Kidney glomerular epithelial cell (primary cell): ENCODE data around the gene GAB2.
"Not testable (repeated sequence)": the region's sequence is repeated elsewhere in the genome, so short reads cannot be mapped to it uniquely, and the experiment has no call there.

Experiments used
- DNase-seq: peaks from one replicate; lab custom pipeline; 2025; lab: John Stamatoyannopoulos, UW

GAB2 gene

GRCh38 chr11:78187366-78188285 lies 230.0 kb downstream of the GAB2 start:
- DNase-seq = peak; percentile 54

DNA sequence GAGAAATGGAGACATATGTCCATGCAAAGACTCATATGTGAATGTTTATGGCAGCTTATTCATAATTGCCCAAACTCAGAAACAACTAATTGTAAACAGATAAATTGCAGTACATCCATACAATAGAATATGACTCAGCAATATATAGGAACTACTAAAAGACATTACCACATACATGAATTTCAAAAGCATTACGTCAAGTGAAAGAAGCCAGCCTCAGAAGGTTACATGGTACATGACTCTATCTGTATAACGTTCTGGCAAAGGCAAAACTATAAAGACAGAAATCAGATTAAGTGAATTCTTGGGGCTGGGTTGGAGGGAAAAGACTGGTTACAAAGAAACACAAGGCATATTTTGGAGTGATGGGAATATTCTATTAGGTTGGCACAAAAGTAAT lies 236.4 kb downstream of the GAB2 start:
- no peak for DNase-seq

GRCh38 chr11:78180751-78181150 lies 236.9 kb downstream of the GAB2 start:
- no peak for DNase-seq

DNA sequence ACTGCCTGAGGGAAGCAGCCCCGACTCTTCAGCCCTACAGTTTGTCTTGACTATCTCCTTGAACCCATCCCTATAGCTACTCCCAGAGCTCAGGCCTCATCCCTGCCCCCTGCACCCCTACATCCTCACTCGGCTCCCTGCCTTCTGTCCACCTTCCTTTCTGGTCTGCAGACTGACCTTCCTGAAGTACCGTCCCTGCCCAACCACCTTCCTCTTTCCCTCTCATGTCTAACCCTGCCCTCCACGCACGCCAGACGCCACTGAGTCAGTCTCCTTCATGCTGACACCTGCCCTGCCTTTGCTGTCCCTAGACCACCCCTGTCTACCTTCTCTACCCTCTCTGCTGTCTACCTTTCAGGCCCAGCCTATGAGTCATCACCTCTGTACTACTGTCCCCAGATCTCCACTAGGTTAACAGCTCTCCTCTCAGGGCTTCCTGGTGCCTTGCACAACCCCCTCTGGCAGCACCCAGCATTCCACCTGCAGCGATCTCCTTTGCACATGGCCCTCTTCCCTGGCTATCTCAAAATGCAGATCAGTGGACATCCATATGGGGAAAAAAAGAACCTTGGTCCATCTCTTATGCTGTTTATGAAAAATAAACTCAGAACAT lies 238.1 kb downstream of the GAB2 start:
- no peak for DNase-seq

DNA sequence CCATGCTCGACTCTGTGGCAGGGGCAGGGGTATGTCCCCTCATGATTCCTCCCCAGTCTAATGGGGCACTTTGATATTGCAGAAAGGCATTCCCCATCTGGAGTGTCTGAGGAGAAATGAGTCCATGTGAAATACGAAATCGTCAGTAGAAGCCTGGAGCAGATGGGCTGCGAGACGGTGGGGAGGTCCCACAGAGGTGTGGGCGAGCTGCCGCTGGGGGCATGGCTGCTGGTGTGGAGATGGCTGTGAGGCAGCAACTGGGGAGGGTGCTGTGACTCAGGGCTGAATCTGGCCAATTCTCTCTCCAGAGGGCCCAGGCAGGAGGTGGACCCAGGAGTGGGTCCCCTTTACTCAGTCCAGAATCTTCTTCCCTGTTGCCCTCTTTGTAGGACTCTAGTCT lies 240.4 kb downstream of the GAB2 start:
- no peak for DNase-seq

- no peak for DNase-seq
These were observed 240.9 kb downstream of the GAB2 start for GRCh38 chr11:78176605-78177141.

DNA sequence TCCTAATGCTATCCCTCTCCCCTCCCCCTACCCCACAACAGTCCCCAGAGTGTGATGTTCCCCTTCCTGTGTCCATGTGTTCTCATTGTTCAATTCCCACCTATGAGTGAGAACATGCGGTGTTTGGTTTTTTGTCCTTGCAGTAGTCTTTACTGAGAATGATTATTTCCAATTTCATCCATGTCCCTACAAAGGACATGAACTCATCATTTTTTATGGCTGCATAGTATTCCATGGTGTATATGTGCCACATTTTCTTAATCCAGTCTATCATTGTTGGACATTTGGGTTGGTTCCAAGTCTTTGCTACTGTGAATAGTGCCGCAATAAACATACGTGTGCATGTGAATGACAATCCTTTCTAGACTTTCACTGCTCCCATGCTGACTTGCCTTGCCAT lies 241.8 kb downstream of the GAB2 start:
- DNase-seq = not testable (repeated sequence)

DNA sequence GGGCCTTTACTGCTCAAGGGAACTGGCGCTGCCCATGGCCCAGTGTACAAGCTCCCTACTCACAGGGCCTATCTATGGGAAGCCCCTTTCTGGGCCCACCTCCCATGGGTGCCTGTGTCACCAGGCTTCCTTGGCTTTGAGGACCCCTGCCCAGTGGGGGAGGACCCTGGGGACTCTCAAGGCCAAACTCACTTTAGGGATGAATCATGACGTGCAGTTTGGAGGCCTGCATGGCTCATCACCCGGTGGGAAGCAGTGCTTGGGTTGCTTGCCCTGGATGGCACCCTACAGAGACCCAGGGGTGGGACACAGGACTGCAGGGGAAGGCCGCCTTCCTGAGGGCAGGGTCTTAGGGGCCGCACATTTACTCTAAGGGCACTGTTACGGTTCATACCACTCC lies 245.7 kb downstream of the GAB2 start:
- DNase-seq = no peak

DNA sequence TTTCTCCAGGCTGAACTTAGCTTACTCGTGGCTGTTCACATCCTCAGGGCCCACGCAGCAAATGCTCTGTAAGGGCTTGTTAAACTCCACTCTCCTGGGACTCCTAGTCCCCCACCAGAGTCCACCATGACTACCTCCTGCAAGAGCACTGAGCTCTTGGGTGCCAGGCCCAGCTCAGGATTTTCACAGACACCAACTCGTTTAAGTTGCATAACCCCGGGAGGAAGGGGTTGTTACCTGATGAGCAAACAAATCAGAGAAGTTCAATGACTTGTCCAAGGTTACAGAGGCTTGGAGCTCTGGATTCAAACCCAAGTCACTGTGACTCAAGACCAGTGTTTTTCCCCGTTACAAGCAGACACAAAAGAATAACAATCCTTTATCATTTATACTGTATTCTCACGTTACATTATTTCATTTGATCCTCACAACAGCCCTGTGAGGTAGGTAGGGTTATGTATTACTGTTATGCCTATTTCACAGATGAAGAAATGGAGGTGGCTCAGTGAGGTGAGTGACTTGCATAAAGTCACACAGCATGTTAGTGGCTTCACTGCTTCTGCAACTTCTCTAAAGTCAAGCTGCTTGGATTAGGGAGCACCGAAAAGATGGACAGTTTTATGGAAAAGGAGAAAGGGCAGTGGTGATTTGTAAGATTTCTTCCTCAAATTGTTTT lies 246.6 kb downstream of the GAB2 start:
- DNase-seq = no peak

GRCh38 chr11:78170413-78170812 lies 247.2 kb downstream of the GAB2 start:
- no peak for DNase-seq

DNA sequence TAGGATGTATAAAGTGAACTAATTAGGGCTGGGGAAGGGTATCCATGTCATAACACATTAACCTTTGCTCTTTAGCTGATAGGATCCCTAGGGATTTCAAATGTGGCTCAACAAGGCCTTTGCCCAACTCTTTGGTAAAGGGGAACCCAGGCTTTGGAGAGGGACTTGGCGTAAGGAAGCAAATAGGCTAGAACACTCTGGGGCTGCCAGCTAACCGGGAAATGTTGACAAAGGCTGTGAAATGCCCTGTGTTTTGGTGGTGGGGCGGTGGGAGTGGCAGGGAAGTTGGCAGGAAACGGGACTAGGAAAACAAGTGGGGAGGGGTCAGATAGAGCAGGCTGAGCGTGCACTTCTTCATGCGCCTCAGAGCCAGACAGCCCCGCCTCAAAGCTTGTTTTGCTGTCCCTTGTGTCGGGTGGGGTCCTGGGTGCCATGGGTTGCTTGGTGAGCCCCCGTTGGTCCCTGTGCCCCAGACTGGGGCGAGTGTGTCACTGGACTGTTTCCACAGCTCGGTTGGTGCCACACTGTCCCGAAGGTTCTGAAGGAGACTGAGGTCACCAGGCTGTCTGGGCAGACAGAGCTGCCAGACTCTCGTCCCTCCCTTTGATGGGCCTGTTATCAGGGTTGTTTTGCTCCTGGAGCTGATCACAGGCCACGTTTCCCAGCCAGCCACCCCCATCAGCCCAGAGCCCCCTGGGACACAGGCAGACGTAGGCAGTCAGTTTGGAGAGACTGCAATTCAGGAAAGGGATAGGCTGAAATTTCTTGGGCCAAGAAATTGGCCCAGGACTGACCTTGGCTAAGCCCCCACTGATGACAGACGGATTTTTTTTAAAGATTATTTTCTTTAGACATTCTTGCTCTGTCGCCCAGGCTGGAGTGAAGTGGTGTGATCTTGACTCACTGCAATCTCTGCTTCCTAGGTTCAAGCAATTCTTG lies 248.8 kb downstream of the GAB2 start:
- peak; percentile 44 for DNase-seq

GRCh38 chr11:78166855-78167469 lies 250.7 kb downstream of the GAB2 start:
- no peak for DNase-seq
